ENCODE results near the gene SOX5. TPM values are rescaled to one million over a fixed set of nuclear protein-coding genes. Genes with fewer than 3 reads are reported as not detected.
A peak's percentile ranks its signal among the peaks of the same experiment; 100 is the strongest.
"Not testable (repeated sequence)": the region's sequence is repeated elsewhere in the genome, so short reads cannot be mapped to it uniquely, and the experiment has no call there.

The SOX5 gene
- total RNA-seq, 1 donor from 2014 or later = 32.2 TPM

DNA sequence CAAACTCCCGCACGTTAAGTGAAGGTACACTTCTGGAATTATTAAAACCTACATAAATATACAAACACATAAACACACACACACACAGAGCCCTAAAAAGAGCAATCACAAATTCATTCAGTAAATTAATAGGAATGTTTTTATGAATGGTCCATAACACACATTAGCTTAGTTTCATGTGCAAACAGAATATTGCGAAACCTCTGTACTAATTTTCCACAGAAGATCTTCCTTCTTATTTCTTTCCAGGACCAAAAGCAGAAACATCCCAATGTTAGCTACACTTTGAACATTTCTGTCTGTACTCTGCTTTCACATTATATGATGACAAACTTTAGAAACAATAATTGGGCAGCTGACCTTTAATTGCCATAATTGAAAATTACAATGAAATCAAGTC, 101.6 kb downstream of the SOX5 start:
- DNase-seq (ENCODE audit: low spot score) = no peak
- no peak for ATAC-seq

DNA sequence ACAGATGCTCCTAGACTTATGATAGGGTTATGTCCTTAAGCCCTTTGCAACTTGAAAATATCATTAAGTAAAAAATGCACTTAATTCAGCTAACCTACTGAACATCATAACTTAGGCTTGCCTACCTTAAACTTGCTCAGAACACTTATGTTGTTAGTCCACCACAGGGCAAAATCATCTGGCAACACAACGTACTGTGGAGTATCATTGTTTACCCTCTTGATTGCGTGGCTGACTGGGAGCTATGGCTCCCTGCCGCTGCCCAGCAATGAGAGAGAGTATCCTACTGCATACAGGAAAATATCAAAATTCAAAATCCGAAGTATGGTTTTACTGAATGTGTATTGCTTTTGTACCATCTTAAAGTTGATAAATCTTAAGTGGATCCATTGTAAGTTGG, 105.5 kb downstream of the SOX5 start:
- DNase-seq (ENCODE audit: low spot score) (no peak), ATAC-seq (no peak)

DNA sequence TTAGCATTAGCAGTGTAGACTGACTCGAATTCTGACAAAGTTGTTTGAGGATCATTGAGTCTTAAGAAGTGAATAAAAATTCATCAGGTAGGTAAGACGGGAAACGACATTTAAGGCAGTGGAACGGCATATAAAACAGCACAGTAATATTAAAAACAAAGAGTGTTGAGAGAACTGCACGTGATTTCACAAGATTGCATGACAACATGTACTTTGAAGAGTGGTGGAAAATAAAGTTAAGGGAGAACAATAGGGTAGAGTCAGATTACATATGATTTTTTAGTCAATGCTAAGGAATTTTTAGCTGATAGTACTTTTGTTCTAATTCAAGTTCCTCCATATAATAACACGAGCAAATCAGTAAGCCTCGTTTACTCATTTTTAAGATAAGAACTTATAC, 115.4 kb downstream of the SOX5 start:
- ATAC-seq (no peak), DNase-seq (ENCODE audit: low spot score) (no peak)

DNA sequence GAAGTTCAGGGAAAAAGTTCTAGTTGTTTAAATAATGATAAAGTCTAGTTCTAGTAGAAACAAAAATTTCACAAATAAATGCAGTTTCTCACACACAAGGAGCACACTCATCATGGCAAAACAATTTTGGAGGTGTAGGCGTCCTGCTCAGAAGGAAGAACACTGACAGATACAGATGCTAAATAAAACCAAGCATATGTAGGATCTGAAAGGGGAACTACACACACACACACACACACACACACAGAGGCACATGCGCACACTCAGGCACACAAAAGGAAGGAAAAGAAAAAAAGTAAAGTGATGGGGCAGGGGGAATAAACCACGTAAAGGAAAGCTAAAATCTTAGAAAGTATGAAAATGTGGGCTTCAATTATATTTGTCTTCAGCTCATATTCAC, 117.7 kb downstream of the SOX5 start:
- ATAC-seq = no peak
- DNase-seq (ENCODE audit: low spot score) = no peak

DNA sequence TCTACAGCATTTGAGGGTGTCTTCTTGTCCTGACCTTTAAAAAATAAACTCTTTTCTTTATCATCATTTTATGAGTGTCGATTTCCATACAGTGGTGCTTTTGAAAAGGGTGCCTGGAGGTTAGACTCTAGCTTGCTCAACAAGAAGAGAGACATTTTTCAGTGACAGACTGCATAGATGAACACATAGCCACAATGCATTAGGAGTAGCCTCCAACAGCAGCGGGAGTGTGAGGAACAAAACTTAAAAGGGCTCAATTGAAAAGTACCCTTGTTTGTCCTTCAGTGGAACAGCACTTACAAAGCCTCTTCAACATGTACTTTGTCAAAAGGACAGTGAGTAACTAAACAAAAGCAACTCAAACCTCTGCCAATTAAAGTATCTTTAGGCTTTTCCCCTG, 119.3 kb downstream of the SOX5 start:
- DNase-seq (ENCODE audit: low spot score) (no peak), ATAC-seq (no peak)

DNA sequence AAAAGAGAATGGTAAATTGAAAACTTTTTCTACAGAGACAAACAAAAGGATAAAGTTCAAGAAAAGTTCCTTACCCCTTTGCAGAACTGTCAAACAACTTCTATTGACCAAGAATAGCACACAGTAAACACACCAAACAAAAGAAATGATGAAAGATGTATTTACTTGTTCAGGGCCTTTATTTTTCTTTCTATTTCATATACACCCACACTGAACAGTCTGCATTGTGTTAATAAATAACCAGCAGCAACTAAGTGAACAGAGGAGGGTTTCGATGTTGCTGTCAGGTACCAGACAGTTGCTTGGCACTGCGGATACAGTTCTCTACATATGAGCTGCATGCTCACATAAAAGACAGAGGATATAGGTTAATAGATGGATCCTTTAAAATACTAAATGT, 122.1 kb downstream of the SOX5 start:
- DNase-seq (ENCODE audit: low spot score) (no peak), ATAC-seq (peak; percentile 85)

DNA sequence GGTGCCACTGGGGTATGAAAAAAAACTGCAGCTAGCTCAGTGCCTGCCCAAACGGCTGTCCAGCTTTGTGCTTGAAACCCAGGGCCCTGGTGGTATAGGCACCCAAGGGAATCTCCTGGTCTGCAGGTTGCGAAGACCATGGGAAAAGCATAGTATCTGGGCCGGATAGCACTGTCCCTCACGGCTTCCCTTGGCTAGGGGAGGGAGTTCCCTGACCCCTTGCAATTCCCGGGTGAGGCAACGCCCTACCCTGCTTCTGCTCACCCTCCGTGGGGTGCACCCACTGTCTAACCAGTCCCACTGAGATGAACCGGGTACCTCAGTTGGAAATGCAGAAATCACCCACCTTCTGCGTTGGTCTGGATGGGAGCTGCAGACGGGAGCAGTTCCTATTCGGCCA, 124.3 kb downstream of the SOX5 start:
- not testable (repeated sequence) for DNase-seq (ENCODE audit: low spot score); ATAC-seq

DNA sequence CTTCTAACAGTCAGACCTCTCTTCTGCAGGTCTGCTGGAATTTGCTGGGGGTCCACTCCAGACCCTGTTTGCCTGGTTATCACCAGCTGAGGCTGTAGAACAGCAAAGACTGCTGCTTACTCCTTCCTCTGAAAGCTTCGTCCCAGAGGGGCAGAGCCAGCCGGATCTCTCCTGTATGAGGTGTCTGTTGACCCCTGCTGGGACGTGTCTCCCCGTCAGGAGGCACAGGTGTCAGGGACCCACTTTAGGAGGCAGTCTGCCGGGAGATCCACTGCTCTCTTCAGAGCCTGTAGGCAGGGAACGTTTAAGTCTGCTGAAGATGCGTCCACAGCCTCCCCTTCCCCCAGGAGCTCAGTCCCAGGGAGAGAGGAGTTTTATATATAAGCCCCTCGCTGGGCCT, 125.1 kb downstream of the SOX5 start:
- ATAC-seq = no peak
- DNase-seq (ENCODE audit: low spot score) = no peak

DNA sequence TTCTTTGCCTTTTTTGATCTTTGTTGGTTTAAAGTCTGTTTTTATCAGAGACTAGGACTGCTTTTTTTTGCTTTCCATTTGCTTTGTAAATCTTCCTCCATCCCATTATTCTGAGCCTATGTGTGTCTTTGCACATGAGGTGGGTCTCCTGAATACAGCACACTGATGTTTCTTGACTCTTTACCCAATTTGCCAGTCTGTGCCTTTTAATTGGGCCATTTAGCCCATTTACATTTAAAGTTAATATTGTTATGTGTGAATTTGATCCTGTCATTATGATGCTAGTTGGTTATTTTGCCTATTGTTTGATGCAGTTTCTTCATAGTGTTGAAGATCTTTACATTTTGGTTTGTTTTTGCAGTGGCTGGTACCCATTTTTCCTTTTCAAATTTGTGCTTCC, 126.6 kb downstream of the SOX5 start:
- DNase-seq (ENCODE audit: low spot score); ATAC-seq: not testable (repeated sequence)

DNA sequence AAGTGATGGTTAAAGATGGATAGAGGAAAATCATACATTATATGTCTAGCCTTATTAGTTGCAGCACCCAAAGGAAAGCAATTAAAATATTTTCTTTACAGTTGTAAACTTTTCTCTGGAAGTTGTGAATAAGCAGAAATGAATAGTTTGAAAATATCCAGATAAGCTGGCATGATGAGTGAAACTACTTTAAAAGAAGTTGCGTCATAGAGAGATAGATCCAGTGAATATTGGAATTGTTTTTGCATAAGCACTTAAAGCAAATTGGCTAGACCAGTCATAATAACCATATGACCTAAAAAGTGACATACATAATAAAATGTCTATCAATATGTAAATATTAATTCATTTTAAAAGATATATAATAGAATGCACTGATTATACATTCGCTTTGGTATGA, 132.1 kb downstream of the SOX5 start:
- ATAC-seq (no peak), DNase-seq (ENCODE audit: low spot score) (no peak)

DNA sequence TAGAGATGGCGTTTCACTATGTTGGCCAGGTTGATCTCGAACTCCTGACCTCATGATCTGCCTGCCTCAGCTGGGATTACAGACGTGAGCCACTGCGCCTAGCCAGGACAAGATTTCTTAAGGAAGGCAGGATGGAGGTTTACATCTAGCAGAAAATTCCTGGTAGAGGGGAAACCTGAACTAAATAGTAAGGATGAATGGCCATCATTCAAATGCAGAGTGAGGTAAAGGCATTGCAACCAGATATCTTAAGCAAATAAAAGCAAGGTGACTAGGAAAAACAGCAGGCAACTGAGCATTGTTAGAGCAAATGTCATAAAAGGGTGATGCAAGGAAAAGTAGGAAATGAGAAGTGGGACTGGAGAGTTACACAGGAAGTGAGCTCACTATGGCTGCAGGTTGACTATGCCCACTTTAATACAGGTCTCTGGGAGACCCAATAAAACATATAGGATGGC, 133.0 kb downstream of the SOX5 start:
- DNase-seq (ENCODE audit: low spot score) = no peak

DNA sequence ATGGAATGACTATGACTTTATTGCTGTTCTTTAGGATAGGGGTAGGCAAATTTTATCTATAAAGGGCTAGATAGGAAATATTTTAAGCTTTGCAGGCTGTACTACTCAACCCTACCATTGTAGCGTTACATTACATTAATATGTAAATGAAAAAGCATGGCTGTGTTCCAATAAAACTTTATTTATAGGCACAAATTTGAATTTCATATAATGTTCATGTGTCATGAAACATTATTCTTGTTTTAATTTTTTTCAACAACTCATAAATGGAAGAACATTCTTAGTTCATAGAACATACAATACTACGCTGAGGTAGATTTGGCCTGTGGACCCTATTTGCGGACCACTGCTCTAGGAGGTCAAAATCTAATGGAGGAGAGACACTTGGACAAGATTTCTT, 133.7 kb downstream of the SOX5 start:
- ATAC-seq (no peak), DNase-seq (ENCODE audit: low spot score) (no peak)

More for the DNA sequence above, 133.0 kb downstream of the SOX5 start:
- ATAC-seq = no peak

DNA sequence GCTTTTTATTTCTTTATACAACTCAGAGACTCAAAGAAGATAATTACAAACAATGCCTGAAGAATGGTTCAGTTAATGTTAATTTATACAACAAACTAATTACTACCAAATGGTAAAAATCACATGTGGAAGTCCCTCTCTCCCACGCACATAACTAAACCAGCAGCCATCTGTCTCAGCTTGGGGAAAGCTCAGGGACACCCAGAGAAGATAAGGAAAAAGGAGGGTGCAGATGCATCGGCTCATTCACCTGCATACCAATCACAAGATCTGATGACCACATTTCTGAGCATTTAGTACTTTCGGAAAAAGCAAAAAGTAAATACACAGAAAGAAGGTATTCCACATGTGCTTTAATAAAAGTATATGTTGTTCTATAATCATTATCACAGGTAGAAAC, 136.3 kb downstream of the SOX5 start:
- no peak for ATAC-seq

DNA sequence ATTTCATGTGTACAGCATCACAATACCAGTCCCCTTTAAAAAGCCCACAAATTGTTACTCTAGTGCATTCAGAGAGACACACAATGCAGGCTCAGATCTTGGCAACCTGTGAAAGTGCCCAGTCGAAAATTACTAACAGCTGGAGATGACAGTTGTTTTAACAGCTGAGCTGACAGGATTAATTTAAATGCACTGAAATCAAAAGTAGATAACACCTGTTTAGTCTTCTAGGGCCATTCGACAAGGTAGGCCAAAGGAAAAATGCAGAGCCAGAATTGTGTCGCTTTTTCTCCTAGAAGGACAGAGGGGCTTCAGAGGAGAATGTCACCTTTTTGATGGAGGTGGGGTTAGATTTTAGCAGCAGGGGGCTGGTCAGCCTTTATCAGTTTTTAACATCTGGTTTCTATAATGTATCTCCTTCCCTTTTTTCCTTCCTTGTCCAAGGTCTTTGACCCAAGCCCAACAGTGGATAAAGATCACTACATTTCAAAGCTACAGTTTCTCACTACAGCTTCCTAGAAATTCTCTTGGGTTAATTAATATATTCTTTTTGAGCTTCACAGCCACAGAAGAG, 139.1 kb downstream of the SOX5 start:
- ATAC-seq = no peak

More for the DNA sequence above, 136.3 kb downstream of the SOX5 start:
- DNase-seq (ENCODE audit: low spot score) = no peak

DNA sequence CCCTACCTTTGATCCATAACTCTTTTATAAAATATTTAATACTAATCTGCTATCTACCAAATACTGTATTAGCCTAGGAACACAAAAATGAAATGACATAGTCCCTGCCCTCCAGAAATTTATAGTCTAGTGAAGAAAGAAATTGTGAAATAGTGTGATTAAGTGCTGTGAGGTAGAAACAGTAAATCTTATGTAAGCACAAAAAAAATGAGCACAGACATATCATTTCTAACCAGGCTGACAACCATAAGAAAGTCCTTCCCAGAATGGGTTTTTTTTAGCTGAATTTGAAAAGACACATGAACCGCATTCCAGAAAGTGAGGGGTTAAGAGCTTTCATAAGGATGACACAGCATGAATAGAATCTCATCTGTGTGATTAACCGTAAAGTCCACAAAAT, 145.9 kb downstream of the SOX5 start:
- ATAC-seq (no peak), DNase-seq (ENCODE audit: low spot score) (no peak)

More for the DNA sequence above, 139.1 kb downstream of the SOX5 start:
- no peak for DNase-seq (ENCODE audit: low spot score)

DNA sequence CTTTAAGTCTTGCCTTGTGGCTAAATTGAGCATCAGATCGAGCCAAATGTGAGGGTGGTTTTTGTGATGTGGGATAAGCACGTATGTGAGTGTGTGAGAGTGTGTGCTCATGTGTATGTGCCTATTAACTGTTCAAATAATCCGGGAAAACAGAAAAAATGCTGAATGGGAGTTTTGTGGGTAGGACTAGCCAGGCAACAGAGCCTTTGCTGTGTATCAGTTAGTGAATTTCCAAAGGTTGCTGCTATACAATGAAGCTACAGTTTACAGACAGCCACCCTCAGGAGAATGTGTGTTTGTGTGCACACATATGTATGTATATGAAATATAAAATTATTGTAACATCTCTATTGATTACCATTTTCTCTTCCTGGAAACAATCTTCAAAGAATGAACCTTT, 154.0 kb downstream of the SOX5 start:
- DNase-seq (ENCODE audit: low spot score) (no peak), ATAC-seq (no peak)

DNA sequence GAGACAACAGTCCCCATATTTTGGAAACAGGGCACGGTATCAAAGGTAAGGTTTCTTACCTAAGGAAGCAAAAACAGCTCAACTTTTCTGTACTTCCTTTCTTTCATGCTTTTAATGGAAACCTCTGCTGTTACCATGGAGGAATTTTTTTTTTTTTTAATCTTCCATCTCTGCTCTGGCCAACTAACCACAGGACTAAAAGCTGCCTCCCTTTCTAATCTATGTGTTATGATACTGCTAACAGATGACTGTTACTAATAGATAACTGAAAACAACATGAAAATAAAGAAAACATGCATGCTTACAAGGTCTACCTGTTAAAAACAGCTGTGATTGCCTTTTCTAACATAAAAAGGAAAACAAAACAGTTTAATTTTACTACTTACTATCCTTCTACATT, 168.4 kb downstream of the SOX5 start:
- no peak for ATAC-seq
- DNase-seq (ENCODE audit: low spot score) = no peak

DNA sequence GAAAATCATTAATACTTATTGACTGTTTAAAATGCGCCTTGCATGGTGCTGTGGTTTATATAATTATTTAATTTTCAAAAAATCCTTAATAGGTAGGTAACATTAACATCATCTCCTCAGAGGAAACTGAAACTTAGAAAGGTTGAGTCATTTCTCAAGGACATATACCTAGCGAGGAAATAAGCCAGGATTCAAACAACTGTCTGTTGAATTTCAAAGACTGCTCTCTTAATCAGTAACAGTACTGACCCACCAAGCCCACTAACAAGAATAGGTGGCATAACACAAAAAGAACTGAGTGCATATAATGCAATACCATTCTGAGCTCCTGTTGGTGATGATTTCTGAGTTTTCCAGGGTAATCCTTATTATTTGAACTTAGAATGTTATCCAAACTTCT, 174.3 kb downstream of the SOX5 start:
- no peak for ATAC-seq
- DNase-seq (ENCODE audit: low spot score) = no peak

DNA sequence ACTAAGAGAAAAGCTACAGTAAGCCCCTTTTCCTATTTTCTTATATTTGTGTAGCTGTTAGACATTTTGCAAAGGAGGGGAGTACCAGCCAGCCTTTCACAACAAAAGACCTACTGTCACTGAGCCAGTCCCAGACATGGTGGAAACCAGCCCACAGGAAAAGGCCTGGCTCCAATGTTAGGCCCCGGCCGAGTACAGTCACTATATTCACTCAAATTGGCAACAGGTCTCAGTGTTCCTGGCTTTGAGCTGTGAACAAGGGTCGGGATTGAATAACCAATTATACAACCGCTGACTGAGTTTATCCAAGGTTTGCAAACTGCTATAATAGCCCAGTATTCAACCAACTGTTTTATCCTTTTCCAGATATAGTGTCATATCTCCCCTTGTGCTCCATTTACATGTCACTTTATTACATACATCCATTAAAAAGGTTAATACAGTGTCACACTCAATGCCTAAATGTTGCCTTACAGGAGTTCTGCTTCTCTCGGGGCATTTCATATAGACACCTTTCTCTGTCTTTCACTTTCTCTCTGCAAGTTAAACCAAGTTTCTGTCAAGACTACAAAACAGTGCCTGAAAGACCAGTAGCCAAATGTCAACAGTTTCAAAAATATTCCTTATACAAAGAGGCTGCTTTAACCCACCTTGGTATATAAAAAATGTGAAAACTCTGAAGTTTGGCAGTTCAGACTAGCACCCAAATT, 178.1 kb downstream of the SOX5 start:
- ATAC-seq (peak; percentile 98), DNase-seq (ENCODE audit: low spot score) (peak; percentile 87)

DNA sequence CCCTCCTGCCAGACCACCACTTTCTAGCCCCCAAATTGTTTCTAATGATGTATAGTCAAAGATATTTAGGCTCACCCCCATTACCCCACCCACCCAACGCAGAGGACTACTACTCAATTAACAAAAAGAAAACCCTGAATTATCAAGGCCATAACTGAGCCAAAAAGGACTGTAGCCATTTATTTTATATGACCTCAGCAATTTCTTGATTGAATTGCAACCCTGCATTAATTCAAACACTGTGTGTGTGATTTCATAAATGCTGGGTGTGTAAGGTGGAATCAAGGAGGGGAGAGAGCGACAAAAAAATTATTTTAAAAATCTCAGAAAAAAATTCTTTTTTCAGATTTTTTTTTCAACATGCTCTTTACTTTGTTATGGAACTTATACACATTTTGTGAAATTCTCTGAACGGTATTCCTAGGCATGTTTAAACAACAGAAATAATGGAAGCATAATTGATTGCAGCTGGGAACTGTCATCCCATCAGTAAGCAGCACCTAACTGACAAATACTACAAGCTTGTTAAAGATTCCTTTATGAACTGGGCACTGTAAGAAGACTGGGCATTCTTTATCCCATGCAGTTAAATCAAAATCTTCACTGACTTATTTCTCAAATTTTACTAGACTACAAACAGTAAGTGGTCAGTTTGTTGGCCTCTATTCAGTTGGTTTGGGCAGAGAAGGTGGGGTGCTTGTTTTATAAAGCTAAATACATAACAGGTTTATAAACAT, 179.1 kb downstream of the SOX5 start:
- DNase-seq (ENCODE audit: low spot score) (no peak), ATAC-seq (no peak)

DNA sequence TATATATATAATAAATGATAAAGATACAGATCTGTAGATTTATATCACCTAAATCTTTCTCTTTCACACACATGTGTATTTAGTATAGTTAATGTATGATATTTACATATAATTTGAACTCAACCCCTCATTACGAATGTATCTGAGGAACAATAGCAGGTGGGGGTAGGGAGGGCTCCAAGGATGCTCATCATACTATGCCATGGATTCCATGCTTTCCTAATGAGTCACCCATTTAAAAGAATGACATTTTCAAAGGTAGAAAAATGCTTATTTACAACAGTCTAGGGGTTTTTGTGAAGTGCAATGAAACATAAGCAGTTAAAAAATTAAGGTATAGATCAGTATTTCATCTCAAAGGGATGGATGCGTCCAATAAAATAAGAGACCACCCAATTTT, 181.6 kb downstream of the SOX5 start:
- ATAC-seq (no peak), DNase-seq (ENCODE audit: low spot score) (no peak)

DNA sequence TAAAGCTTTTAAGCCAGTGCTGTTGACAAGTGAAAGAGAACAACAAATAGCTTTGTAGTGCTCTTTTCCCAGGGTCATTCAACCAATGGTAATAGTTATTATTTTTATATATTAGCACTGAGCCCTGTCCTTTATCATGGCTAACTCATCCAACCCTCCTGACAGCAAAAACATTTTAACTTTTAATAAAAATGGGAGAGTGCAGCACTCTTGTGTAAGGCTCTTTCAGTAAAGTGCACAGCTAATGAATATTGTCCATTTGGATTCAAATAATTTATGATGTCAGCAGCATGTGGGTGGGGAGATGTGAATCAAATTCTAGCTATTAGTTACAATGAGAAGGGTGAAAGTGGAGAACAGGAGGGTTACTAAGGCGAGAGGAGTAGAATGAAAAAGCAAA, 185.7 kb downstream of the SOX5 start:
- ATAC-seq (no peak), DNase-seq (ENCODE audit: low spot score) (no peak)

All from left lobe of liver (tissue), 2 donors.